NCI-H82 (cell line): ENCODE measurements around the gene B4GALT3.

Experiments used
- DNase-seq: peaks from one replicate; lab custom pipeline; 2025; lab: John Stamatoyannopoulos, UW

The B4GALT3 gene

DNA sequence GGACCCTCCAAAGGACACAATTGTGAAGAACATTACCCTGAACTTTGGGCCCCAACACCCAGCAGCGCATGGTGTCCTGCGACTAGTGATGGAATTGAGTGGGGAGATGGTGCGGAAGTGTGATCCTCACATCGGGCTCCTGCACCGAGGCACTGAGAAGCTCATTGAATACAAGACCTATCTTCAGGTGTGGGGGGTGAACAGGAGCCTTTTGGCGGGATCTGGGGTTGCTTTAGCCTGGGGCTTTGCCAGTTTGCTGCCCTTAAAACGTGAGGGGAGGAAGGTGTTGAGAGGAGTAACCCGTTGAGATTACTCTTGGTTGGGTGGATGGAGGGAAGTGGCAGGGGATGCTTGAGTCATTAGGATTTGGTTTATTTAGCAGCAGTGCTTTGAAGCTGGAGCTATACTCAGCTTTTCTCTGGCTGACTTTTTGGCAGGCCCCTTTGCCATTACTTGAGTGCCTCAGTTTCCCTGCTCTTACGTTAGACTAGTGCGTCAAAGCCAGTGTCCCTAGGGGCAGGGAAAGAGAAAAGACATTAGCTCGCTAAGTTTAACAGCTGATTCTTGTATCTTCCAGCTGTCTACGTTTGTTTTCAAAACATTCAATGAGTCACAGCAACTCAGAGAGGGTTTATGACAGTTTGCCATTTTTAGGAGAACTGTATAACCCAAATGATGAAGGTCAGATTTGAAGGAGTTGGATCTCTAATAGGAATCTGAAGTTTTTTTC, 29.3 kb upstream of the B4GALT3 start:
- DNase-seq: no peak

DNA sequence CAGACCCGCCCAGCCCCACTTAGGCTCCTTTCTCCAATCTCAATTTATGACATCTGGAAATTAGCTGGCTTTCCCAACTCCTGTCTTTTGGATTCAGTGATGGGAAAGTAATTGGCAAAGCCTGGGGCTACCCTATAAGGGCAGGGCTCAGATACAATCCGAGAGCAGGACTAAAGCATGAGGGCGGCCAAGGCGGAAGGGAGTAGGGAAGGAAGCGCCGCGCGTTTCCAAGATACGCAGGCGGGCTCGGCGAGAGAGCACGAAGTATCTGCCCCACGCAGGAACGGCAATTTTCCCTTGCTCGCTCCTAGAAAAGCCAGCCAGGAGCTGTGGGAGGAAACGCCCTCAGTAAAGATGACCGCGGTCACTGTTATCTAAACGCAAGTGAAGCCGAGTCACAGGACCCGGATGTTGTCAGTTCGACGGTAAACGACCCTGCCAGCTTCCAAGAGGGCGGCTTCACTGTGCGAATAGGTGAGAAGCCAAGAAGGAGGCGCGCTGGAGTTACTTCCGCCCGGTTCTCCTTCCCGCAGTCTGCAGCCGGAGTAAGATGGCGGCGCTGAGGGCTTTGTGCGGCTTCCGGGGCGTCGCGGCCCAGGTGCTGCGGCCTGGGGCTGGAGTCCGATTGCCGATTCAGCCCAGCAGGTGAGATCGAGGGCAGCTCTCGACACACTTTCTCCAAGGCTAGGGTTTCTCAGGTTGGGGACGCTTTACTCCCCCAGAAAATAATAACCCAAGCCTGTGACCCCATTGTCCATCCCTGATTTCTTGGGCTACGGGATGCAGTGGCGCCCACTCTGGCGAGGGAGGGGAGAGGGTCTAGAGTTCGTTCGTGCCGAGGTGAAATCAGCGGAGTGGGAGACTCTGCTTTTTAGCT, 24.8 kb upstream of the B4GALT3 start, which contains the start of gene NDUFS2:
NDUFS2 (plus strand) TSS at position 532 of the 877 bp plus-strand sequence; CDS start at position 551, 19 bp downstream.
- peak; percentile 100 for DNase-seq

DNA sequence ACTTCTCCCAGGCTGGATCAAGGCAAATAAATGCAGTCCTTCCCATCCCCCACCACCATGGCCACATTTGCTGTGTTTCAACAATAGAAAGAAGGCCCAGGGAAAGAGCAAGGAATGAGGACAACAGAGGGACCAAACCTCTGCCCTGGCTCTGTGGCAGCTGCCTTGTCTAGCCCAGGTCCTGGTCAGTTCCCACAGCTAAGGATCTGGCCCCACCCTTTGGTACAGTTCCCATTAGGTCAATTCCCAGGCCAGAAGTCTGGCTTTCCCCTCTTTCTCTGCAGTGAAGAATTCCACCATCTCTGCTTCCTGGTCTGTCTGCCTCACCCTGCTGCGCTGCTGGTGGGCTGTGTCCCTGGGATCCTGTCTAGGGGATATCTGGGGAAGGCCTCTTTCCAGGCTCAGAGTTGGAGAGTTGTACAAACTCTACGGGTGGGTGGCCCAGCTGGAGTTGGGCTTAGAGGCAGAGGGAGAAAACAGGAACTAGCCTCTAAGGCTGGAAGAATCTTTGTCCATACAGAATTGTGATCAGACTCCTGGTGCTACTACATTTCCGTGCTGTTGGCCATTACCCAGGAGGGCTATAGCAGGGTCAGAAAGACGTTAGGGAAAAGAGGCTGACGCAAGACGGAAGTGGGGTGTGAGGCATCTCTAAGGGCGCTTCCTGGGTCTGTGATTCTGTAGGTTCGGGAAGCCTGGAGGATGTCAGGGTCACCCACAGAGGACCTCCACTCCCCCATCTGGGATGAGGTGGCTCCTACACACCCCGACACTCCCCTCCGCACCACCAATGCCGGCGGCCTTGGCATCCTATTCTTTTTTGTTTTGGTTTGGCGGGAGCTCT, 23.9 kb upstream of the B4GALT3 start:
- peak; percentile 32 for DNase-seq

DNA sequence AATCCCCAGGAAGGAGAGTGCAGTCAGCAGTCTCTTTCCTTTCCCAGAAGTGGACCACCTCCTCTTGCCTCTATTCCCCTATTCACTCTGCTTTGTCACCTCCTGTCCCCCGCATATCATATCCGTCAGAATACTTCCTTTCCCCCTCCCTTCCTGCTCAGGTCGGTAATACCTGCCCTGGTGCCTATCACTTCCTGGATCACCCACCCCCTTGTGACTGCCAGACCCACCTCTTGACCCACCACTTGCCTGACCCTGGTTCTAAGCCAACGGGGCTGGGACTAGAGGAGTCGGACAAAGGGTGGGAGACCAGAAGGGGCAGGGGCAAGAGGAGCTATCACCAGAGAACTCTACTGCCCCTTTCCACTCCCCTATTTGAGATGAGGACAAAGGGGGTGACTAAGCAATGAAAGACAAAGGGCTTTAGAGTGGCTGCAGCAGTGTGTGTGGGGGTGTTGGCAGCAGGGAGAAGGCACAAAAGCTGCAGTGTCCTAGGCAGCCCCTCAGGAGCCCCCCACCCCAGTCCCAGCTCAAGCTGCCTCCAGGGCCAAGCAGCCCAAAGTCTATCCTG, 23.2 kb upstream of the B4GALT3 start:
- DNase-seq: no peak

DNA sequence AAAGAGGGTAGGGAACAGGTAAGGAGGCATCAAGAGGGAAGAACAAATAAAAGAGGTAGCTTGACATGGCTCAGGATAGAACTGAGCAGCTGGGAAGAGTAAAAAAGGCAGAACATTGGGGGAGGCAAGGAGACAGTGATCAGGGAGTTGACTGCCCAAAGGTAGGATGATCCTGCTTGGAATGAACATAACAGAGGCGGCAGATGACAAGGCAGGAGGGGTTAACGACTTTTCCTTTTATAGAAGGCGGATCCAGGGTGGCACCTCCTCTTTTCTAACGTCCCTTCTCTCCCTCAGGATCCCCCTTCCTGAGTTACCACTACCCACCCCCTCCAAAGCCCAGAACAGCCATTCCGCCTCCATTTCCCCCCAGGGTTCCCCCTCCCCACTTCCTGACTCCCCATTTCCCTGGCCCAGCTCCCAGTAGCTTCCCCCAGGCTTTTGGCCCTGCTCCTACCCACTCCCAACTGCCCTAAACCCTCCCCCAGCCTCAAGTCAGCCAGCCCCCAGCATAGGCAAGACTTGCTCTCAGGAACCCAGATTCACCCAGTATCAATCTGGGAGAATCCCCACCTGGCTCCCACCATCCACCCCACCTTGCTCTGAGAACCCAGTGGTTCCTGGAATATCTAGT, 22.3 kb upstream of the B4GALT3 start:
- DNase-seq: peak; percentile 26

DNA sequence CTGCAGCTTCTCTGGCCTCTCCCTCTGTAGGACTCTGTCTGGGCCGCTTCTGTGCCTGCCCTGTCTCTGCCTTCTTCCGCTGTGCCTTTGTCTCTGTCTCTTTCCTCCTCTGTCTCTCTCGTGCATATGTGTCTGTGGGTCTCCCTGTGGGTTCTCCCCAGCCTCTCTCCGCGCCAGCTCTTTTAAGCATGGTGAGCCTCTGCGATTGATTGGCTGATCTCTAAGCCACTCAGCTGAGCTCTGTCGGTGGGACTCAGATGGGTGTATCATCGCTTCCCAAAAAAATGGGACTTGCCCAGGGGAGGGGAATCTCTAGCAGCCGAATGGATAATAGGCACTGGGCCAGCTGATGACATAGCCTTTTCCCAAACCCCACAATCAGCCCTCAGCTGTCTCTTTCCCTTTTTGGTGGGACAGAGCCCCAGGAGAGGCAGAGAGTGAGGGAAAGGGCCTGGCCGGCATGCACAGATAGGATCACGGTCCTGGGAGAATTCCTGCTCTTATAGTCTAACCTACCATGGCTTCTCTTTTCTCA, 21.7 kb upstream of the B4GALT3 start, which contains the start of gene ADAMTS4:
ADAMTS4 (minus strand) TSS at position 158 of the 535 bp plus-strand sequence. CDS start 427 bp downstream, outside the sequence.
- peak; percentile 77 for DNase-seq

DNA sequence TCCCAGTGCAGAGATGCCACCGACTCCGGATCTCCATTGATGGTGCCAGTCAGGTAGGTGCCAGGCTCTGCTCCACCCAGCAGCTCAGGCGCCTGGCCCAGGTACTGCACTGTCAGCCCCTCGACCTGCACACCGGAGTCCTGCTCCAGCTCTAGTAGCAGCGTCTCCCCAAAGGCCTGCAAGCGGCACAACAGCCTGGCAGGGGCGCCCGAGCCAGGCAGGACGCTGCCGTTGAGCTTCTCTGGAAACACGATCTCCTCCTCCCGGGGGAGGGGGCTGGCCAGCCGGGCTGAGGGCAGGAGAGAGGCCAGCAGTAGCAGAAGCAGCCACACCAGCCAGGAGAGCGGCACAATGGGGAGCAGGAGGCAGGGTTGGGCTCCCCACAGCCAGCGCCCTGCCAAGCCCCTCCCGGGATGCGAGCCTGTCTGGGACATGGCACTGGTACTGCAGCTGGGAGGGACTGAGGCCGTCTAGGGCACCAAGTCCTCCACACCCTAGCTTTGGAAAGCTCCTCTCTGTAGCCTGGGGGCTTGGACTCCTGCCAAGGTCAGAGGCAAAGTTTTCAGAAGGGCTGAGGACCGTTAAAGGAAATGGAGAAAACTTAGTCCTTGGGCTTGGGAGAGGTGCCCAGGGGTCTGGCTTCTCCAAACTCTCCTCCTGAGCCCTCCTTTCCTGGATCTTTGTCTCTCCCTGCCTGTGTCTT, 21.0 kb upstream of the B4GALT3 start:
- DNase-seq: peak; percentile 64

DNA sequence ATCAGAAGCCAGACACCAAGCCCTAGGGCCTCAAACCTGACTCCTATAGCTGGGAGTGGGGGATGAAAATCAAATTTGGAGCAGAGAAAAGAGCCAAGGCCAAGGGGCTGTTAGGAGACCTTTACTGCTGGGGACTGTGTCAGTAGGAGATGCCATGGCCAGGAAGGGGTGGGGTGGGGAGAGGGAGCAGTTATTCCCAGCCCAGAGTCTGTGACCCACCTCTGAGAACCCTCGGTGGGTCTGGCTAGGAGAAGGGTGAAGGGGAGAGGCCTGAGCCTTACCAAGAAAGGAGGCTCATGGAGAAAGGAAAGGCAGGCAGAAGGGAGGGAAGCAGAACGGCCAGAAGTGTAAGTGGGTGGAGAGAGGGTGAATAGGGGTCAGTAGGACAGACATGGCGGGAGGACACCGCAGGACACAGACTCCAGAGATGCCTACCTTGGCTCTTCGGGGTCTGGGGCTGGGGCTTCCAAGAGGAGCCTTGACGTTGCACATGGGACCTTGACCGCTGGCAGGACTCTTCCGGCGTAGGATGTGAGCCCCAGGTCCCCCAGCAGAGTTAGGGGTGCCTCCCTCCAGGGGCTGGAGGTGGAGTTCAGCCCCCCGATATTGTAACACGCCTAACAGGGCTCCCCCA, 20.4 kb upstream of the B4GALT3 start:
- no peak for DNase-seq

DNA sequence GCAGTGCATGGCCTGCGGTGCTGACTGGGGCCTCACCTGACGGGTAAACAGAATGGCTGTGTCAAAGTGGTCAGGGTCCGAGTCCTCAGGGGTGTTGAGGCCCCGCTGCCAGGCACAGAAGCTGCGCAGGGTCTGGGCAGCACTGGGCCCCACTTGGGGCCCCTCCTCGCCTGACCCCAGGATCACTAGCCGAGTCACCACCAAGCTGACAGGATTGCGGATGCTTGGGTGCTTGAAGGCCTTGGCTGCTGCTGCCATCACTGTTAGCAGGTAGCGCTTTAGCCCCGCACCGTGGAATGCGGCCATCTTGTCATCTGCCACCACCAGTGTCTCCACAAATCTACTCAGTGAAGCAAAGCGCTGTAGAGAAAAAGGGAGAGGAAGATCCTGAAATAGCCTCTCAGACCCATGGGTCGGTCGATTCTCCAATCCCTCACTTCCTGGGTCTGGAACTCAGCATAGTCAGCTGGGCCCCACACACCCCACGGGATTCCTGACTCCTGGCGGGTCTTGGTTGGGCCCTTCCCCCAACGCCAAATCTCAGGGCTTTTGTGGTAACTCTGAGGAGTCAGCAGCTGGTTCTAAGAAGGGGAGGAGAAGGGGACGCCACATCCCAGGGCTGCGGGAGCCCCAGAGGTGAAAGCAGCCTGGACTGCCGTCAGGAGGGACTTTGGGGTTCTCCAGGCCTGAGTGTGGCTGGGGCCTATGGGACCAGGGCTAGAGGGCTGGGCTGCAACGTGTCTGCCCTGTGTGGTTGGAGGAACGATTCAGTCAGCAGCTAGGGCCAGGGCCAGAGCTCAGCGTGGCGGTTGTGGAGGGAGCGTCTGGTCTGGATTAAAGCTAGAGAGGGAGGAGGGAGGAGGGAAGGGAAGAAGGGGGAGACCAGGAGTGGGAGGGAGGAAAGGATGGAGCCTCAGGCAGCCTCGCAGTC, 19.5 kb upstream of the B4GALT3 start:
- peak; percentile 96 for DNase-seq

DNA sequence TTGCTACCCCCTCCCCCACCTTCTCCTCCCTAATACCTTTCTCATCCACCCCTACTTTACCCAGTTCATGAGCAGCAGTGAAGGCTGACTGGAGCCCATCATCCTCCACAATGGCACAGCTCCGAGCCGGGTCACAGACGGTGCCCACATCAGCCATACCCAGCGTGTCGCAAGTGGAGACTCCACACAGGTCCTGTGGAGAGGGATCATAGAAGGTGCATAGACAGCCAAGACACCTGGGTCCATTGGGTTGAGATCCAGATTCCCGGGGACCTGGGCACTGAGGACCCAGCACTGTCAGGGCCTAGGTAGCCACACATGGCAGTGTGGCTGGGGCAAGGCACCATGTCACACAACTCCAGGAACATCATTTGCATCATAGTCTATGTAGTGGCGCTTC, 18.8 kb upstream of the B4GALT3 start:
- no peak for DNase-seq

DNA sequence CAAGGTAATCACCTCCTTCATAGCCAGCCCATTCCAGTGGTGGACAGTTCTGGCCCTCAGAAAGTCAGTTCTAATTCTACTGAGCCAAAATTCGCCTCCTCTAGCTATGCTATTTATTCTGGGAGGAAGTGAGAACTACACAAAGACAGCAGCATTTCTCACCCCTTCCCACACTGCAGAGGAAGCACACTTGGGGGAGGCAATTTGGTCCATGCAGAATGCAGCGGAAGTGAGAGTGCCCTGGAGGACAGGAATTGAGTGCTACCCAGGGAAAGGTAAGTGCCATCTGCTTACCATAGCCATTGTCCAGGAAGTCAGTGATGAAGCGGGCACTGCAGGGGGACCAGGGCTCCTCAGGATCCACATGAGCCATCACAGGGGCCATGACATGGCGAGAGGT, 17.9 kb upstream of the B4GALT3 start:
- no peak for DNase-seq

DNA sequence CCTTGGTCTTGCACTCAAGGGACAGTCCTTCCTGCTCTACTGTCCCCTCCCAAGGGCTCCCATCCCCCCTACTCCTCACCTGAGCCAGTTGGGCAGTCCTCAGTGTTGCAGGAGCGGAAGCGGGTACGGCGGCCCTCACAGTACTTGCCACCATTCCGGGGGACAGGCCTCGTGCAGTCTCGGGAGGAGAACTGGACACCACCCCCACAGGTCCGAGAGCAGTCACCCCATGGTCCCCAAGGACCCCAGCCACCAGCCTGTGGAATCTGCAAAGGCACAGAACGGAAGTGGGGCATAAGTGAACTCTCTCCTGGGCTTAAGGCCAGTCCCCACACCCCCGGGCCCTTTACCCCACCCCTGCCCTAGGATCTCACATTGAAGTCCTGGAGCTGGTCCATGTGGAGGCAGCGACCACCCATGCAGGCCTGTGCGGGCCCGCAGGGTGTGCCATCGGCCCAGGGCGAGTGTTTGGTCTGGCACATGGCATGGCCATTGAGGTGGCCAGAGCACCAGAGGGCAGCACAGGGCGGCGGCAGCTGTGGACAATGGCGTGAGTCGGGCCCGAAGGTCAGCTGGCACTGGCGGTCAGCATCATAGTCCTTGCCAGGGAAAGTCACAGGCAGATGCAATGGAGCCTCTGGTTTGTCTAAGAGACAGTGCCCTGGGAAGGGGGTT, 16.4 kb upstream of the B4GALT3 start:
- DNase-seq: no peak

DNA sequence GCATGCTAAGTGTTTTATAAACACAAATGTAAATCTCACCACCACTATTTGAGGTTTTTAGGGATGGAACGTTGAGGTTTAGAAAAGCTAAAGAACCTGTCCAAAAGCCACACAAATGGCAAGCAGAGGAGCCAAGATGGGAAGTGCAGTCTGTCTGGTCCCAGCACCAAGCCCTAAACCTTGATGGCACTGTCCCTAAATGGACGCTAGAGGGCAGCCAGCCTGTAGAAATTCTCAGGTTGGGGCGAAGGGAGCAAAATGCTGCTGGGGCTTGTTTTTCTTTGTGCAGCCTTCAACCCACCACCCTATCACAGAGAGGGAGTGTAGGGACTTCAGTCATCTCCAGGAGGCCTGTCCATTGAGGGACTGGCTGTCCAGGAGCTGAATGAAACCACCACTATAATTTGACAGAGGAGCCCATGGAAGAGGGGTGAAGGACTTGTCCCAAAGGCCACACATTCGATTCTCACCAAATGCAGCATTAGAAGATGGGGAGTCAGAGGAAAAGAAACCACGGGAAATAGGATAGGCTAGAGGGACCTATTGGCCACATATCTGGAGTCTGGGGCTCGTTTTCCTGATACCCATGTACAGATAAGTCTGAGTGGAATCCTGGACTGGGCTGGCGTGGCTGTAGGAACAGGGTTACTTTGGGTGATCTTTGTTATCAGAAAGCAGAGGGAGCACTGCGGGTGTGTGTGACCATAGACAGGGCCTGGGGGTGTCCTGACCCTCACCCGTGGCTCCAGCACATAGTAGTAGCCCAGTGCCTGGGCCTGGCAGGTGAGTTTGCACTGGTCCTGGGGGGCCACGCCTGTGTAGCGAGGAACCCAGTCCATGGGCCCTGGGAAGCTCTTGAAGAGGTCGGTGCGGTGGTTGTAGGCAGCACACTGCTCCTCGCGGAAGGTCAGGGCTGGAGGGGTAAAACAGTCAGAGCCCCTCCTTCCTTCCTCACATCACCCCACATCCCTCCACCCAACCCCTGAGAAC, 15.5 kb upstream of the B4GALT3 start:
- DNase-seq: peak; percentile 94

DNA sequence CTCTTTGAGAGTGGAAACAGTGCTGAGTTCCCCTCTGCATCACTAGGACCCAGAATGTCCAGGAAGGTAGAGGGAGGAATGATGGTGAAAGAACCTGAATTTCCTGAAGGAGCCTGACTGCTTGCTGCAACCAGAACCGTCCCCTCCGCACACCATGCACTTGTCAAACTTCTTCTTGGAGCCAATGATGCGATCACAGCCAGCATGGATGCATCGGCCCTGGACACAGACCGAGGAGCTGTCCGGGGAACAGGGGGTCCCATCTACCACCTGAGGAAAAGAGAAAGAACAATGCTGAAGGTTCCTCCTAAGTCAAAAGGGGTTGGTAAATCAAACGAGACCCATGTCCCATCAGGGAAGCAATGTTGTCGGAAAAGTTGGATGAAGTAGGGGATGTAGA, 14.7 kb upstream of the B4GALT3 start:
- DNase-seq: no peak

DNA sequence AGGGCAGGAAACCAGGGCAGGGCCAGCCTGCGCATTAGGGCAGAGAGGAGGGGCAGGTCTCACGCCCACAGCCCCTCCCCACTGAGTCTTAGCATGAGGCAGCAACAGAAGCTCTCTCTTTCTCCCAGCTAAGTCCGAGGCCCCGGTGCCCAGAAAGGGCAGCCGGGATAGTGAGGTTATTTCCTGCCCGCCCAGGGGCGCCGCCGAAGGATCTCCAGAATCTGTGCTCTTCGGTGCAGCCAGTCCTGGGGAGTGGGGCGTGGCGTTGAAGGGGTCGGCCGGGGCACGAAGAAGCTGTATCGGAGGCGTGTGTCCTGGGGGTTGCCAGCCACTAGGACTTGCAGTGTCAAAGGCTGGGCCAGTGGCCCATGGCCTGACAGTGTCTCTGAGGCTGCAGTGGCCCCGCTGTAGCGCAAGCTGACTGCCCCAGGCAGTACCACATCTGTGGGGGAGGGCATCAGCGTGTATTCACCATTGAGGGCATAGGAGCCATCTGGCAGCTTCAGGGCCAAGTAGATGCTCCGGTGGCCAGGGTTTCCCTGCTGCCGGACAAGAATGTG, 13.7 kb upstream of the B4GALT3 start:
- peak; percentile 61 for DNase-seq

DNA sequence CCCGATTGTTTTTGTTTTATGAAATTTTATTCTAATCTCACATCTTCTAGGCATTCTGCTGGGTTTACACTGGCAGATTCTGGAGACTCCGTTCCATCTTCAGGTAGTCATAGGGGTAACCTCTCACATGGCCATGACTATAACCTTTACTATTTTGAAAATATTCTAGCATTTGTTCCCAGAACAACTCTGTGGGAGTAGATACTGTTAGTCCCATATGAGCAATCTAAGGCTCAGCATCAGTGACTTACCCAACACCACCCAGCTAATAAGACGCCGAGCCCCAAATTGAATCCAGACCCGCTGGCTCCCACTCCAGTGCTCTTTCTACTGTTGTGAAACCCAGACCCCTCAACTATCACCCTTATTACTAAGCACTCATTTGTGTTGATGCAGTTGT, 11.7 kb upstream of the B4GALT3 start:
- no peak for DNase-seq

DNA sequence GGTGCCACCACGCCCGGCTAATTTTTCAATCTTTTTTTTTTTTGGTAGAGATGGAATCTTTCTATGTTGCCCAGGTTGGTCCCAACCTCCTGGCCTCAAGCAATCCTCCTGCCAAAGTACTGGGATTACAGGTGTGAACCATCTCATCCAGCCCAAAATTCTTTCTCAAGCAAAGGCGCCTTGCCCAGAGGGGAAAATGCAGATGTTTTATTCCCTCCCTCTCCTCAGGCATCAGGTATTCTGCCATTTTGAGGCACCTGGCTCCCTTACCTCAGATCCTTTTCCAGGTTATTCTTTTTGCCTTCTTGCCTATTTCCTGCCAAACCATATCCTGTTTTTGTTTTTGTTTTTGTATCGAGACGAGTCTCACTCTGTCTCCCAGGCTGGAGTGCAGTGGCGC, 11.1 kb upstream of the B4GALT3 start:
- DNase-seq: no peak
